Nephron (organoid): ENCODE data around the gene FOXM1.

Source experiments
- H3K27ac Mint-ChIP-seq, 3 experiments: 2 replicates each; pipeline ENCODE4 v1.8.0; 2020; ENCODE audit warnings: mixed read lengths in 3 of 3, mild to moderate bottlenecking in 2 of 3, moderate library complexity in 1 of 3
- H3K27me3 Mint-ChIP-seq: 2 replicates; pipeline ENCODE4 v1.8.0; 2021; ENCODE audit warnings: low read depth, mild to moderate bottlenecking, moderate library complexity, mixed read lengths
- H3K36me3 Mint-ChIP-seq: 2 replicates; pipeline ENCODE4 v1.8.0; 2020; ENCODE audit warnings: low read depth, mixed read lengths
- H3K4me1 Mint-ChIP-seq: 2 replicates; pipeline ENCODE4 v1.8.0; 2020; ENCODE audit warnings: mixed read lengths
- H3K4me3 Mint-ChIP-seq, 3 experiments: 2 replicates each; pipeline ENCODE4 v1.8.0; 2020; ENCODE audit warnings: mild to moderate bottlenecking in 3 of 3, mixed read lengths in 3 of 3, moderate library complexity in 2 of 3
- H3K9me3 Mint-ChIP-seq: 2 replicates; pipeline ENCODE4 v1.8.0; 2020; ENCODE audit warnings: mixed read lengths
- CTCF ChIP-seq, 3 experiments: fragments of 200-600 bp; sonication (generic); IDR thresholded peaks; one replicate each; pipeline ENCODE4 v1.5.0; 2021; ENCODE audit warnings: antibody characterized with exemption in 3 of 3; ENCODE audit not compliant: unreplicated experiment in 3 of 3

Gene FOXM1

GRCh38 chr12:2890388-2891239 lies 13.6 kb upstream of the FOXM1 start, which contains the start of gene TULP3:
Gene TULP3 (plus strand): TSS chr12:2890891. CDS start chr12:2890948, 57 bp downstream.
- peaks cover 20% of the 10 kb centered on the region for H3K36me3 Mint-ChIP-seq
- no peaks in the 10 kb centered on the region for H3K27me3 Mint-ChIP-seq
- H3K9me3 Mint-ChIP-seq: no peaks in the 10 kb centered on the region
- TF ChIP-seq CTCF (IDR thresholded peaks at IDR 0.05; ENCODE audit: unreplicated experiment in 3 of 3): no peak
- peak within 1 kb of the TSS; percentile 93 to 96 (median 93) for H3K27ac Mint-ChIP-seq
- H3K4me3 Mint-ChIP-seq: peak within 1 kb of the TSS; percentile 92 to 98 (median 96)
- peaks cover 40% of the 10 kb centered on the region for H3K4me1 Mint-ChIP-seq

DNA sequence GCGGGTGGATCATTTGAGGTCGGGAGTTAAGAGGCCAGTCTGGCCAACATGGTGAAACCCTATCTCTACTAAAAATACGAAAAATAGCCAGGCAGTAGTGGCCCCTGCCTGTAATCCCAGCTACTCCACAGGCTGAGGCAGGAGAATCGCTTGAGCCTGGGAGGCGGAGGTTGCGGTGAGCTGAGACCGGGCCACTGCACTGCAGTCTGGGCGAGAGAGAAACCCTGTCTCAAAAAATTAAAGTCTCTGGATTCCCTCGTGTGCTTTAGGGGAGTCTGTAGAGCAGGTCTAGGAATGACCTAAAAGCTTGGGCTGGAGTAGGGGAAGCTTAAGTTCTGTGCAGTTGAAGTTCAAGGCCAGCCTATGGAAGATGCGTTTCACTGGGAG lies 13.0 kb upstream of the FOXM1 start:
- peak overlapping the region; percentile 92 to 98 (median 96) for H3K4me3 Mint-ChIP-seq

DNA sequence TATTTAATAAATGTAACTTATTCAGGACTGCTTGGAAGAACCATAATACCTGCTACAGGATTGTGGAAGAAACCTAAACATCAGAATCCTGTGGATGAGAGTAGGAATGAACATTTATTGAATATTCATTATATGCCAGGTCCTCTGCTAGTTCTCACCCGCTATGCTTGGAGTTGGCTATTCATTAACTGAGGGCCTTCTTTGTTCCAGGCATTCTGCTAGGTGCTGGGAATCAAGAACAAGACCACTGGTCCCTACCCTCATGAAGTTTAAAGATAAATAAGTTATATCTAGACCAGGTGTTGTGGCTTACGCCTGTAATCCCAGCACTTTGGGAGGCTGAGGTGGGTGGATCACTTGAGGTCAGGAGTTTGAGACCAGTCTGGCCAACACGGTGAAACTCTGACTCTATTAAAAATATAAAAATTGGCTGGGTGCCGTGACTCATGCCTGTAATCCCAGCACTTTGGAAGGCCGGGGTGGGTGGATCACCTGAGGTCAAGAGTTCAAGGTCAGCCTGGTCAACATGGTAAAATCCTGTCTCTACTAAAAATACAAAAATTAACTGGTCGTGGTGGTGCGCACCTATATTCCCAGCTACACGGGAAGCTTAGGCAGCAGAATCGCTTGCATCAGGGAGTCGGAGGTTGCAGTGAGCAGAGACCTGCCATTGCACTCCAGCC lies 9.9 kb upstream of the FOXM1 start:
- Mint-ChIP-seq H3K4me1 (peaks cover 26% of the 10 kb centered on the region), H3K36me3 (peaks cover 33% of the 10 kb centered on the region), H3K4me3 (no peak overlapping the region), H3K27me3 (no peaks in the 10 kb centered on the region), H3K27ac (peak overlapping the region in 2 of 3 experiments; percentile 22 to 76), H3K9me3 (no peaks in the 10 kb centered on the region)
- TF ChIP-seq CTCF (IDR thresholded peaks at IDR 0.05; ENCODE audit: unreplicated experiment in 3 of 3): no peak

More for the DNA sequence above, 13.0 kb upstream of the FOXM1 start:
- Mint-ChIP-seq H3K27ac (peak overlapping the region; percentile 93 to 96 (median 93)), H3K27me3 (no peaks in the 10 kb centered on the region), H3K9me3 (no peaks in the 10 kb centered on the region), H3K4me1 (peaks cover 34% of the 10 kb centered on the region), H3K36me3 (peaks cover 24% of the 10 kb centered on the region)
- TF ChIP-seq CTCF (IDR thresholded peaks at IDR 0.05; ENCODE audit: unreplicated experiment in 3 of 3): no peak

DNA sequence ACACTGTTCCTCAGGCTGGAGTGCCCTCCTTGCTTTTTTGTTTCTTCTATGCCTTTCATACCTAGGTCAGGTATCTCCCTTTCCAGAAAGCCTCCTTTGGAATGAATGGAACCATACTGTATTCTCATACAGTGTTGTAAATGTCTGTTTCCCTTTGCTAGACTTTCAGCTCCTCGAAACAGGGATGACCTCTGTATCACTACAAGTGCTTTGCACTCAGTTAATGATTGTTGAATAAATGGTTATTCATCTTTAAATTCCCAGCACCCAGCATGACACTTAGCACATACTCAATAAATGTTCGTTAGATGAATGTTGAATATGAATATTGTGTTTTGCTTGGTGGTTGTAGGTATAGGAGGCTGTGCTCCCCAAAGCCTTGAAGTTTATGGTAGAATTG lies 7.8 kb upstream of the FOXM1 start:
- Mint-ChIP-seq H3K27me3 (no peaks in the 10 kb centered on the region), H3K4me3 (no peak overlapping the region), H3K9me3 (no peaks in the 10 kb centered on the region), H3K4me1 (peaks cover 9% of the 10 kb centered on the region), H3K36me3 (peaks cover 36% of the 10 kb centered on the region), H3K27ac (peak overlapping the region in 2 of 3 experiments; percentile 88 to 92)
- TF ChIP-seq CTCF (IDR thresholded peaks at IDR 0.05; ENCODE audit: unreplicated experiment in 3 of 3): no peak

DNA sequence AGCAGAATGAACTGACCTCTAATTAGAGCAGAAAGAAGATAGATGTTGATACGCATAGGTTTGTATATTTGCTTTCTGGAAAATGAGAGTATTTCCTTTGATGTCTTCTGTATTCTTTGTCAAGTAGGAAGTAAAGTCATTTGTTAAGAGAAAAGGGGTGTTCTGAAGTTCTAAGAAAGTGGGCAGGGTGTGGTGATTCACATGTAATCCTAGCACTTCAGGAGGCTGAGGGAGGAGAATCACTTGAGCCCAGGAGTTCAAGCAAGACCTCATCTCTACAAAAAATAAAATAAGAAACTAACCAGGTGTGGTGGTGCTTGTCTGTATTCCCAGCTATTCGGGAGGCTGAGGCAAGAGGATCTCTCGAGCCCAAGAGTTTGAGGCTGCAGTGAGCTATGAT lies 2.9 kb upstream of the FOXM1 start:
- Mint-ChIP-seq H3K27ac (peak overlapping the region in 2 of 3 experiments; percentile 3 to 28), H3K27me3 (no peaks in the 10 kb centered on the region), H3K4me3 (no peak overlapping the region), H3K4me1 (peaks cover 27% of the 10 kb centered on the region), H3K36me3 (peaks cover 21% of the 10 kb centered on the region), H3K9me3 (no peaks in the 10 kb centered on the region)
- no peak for TF ChIP-seq CTCF (IDR thresholded peaks at IDR 0.05; ENCODE audit: unreplicated experiment in 3 of 3)
